ENCODE results near the gene VMP1. TPM values are rescaled to one million over a fixed set of nuclear protein-coding genes. Genes with fewer than 3 reads are reported as not detected.

VMP1 gene
- total and polyA plus RNA-seq, 4 donors = 46.4 to 118 (median 71.6) TPM

DNA sequence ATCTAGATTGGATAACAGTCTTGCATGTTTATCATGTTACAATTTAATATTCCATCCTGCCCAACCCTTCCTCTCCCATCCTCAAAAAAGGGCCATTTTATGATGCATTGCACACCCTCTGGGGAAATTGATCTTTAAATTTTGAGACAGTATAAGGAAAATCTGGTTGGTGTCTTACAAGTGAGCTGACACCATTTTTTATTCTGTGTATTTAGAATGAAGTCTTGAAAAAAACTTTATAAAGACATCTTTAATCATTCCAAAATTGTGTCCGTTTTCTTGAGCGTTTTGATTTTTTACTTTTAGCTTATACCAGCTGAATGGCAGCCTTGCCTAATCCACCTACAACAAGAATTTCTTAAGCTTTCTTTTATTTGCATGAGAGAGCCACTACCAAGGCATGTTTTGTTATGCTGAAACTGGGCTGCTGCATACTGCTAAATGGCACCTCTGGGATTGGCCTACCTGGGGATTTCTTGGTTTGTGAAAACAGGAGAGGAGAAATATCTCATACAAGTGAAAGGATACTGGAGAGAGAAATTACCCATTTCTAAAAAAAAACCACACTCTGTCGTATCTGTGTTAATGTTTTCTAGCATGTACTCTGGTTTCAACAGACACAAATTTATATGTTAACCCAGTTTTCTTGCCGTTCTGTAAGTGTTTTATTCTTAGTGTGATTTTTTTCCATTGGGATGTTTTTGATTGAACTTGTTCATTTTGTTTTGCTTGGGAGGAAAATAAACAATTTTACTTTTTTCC lies 133.1 kb downstream of the VMP1 start:
- Histone ChIP-seq H3K36me3 (ENCODE audit: control insufficient read depth in 4 of 4, insufficient read depth in 3 of 4, low read depth in 1 of 4, low read length in 3 of 4) (peaks cover 0 to 9% (median 5%) of the 10 kb centered on the region in 4 donors), H3K4me1 (ENCODE audit: control insufficient read depth in 4 of 4, insufficient read depth in 4 of 4, low read length in 3 of 4) (peaks cover 1 to 20% (median 8%) of the 10 kb centered on the region in 4 donors), H3K27ac (ENCODE audit: low read depth in 1 of 2, low read length in 2 of 2) (peak overlapping the region; percentile 99 to 100), H3K4me3 (ENCODE audit: low read depth in 1 of 3, low read length in 3 of 3) (peak overlapping the region; percentile 68 to 100 (median 92)), H3K9ac (ENCODE audit: low read depth in 1 of 2, low read length in 2 of 2) (peak overlapping the region; percentile 100), H3K27me3 (ENCODE audit: control insufficient read depth in 4 of 4, insufficient read depth in 4 of 4, low read length in 3 of 4) (no peaks in the 10 kb centered on the region), H3K9me3 (ENCODE audit: control insufficient read depth in 4 of 4, low read length in 3 of 4) (no peaks in the 10 kb centered on the region)
- TF ChIP-seq, protein P1, sequence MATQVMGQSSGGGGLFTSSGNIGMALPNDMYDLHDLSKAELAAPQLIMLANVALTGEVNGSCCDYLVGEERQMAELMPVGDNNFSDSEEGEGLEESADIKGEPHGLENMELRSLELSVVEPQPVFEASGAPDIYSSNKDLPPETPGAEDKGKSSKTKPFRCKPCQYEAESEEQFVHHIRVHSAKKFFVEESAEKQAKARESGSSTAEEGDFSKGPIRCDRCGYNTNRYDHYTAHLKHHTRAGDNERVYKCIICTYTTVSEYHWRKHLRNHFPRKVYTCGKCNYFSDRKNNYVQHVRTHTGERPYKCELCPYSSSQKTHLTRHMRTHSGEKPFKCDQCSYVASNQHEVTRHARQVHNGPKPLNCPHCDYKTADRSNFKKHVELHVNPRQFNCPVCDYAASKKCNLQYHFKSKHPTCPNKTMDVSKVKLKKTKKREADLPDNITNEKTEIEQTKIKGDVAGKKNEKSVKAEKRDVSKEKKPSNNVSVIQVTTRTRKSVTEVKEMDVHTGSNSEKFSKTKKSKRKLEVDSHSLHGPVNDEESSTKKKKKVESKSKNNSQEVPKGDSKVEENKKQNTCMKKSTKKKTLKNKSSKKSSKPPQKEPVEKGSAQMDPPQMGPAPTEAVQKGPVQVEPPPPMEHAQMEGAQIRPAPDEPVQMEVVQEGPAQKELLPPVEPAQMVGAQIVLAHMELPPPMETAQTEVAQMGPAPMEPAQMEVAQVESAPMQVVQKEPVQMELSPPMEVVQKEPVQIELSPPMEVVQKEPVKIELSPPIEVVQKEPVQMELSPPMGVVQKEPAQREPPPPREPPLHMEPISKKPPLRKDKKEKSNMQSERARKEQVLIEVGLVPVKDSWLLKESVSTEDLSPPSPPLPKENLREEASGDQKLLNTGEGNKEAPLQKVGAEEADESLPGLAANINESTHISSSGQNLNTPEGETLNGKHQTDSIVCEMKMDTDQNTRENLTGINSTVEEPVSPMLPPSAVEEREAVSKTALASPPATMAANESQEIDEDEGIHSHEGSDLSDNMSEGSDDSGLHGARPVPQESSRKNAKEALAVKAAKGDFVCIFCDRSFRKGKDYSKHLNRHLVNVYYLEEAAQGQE (IDR thresholded peaks at IDR 0.05) = peak; percentile 36
- no peak for TF ChIP-seq HNF4A (conservative IDR thresholded peaks at IDR 0.05)
- TF ChIP-seq, protein P2, sequence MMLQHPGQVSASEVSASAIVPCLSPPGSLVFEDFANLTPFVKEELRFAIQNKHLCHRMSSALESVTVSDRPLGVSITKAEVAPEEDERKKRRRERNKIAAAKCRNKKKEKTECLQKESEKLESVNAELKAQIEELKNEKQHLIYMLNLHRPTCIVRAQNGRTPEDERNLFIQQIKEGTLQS (IDR thresholded peaks at IDR 0.05) = no peak
- no peak for TF ChIP-seq RAD21 (IDR thresholded peaks at IDR 0.05)
- TF ChIP-seq, protein P3, sequence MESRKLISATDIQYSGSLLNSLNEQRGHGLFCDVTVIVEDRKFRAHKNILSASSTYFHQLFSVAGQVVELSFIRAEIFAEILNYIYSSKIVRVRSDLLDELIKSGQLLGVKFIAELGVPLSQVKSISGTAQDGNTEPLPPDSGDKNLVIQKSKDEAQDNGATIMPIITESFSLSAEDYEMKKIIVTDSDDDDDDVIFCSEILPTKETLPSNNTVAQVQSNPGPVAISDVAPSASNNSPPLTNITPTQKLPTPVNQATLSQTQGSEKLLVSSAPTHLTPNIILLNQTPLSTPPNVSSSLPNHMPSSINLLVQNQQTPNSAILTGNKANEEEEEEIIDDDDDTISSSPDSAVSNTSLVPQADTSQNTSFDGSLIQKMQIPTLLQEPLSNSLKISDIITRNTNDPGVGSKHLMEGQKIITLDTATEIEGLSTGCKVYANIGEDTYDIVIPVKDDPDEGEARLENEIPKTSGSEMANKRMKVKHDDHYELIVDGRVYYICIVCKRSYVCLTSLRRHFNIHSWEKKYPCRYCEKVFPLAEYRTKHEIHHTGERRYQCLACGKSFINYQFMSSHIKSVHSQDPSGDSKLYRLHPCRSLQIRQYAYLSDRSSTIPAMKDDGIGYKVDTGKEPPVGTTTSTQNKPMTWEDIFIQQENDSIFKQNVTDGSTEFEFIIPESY (IDR thresholded peaks at IDR 0.05) = peak; percentile 13
- TF ChIP-seq HNF4G (IDR thresholded peaks at IDR 0.05) = no peak
- TF ChIP-seq, protein P4, sequence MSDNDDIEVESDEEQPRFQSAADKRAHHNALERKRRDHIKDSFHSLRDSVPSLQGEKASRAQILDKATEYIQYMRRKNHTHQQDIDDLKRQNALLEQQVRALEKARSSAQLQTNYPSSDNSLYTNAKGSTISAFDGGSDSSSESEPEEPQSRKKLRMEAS (IDR thresholded peaks at IDR 0.05) = no peak
- no peak for TF ChIP-seq FOXA2 (IDR thresholded peaks at IDR 0.05)
- TF ChIP-seq FOXA1 (IDR thresholded peaks at IDR 0.05) = no peak
- TF ChIP-seq SP1 (IDR thresholded peaks at IDR 0.05) = no peak
- no peak for TF ChIP-seq GABPA (IDR thresholded peaks at IDR 0.05 in 1 of 2, conservative IDR thresholded peaks at IDR 0.05 in 1 of 2)
- TF ChIP-seq YY1 (IDR thresholded peaks at IDR 0.05) = peak; percentile 2
- TF ChIP-seq JUND (IDR thresholded peaks at IDR 0.05) = no peak
- TF ChIP-seq EGR1 (IDR thresholded peaks at IDR 0.05; ENCODE audit: low read depth in 2 of 2) = no peak
- no peak for TF ChIP-seq RXRA (IDR thresholded peaks at IDR 0.05)
- TF ChIP-seq NR2F2 (IDR thresholded peaks at IDR 0.05) = no peak
- TF ChIP-seq, protein P5, sequence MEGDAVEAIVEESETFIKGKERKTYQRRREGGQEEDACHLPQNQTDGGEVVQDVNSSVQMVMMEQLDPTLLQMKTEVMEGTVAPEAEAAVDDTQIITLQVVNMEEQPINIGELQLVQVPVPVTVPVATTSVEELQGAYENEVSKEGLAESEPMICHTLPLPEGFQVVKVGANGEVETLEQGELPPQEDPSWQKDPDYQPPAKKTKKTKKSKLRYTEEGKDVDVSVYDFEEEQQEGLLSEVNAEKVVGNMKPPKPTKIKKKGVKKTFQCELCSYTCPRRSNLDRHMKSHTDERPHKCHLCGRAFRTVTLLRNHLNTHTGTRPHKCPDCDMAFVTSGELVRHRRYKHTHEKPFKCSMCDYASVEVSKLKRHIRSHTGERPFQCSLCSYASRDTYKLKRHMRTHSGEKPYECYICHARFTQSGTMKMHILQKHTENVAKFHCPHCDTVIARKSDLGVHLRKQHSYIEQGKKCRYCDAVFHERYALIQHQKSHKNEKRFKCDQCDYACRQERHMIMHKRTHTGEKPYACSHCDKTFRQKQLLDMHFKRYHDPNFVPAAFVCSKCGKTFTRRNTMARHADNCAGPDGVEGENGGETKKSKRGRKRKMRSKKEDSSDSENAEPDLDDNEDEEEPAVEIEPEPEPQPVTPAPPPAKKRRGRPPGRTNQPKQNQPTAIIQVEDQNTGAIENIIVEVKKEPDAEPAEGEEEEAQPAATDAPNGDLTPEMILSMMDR (IDR thresholded peaks at IDR 0.05; ENCODE audit: low read depth, low read length, missing input control) = no peak
- TF ChIP-seq TAF1 (conservative IDR thresholded peaks at IDR 0.05) = no peak
- DNase-seq (ENCODE audit: low spot score) = no peak
- 19% methylated on average over 4 of the region's 4 CpGs for WGBS

Data from liver (tissue), 9 donors.